Progenitor cell of endocrine pancreas (in vitro differentiated cells): ENCODE data around the gene PLPPR4. TPM values are rescaled to one million over a fixed set of nuclear protein-coding genes. Genes with fewer than 3 reads are reported as not detected.

ENCODE experiments used
- DNase-seq: peaks from one replicate; pipeline ENCODE4 v3.0.0; 2021; ENCODE audit warnings: low spot score; ENCODE audit not compliant: unreplicated experiment
- H3K27ac Mint-ChIP-seq: 2 replicates; pipeline ENCODE4 v1.8.0; 2021; ENCODE audit warnings: mild to moderate bottlenecking, moderate library complexity, mixed read lengths
- H3K27me3 Mint-ChIP-seq: 2 replicates; pipeline ENCODE4 v1.8.0; 2021; ENCODE audit warnings: mixed read lengths
- H3K36me3 Mint-ChIP-seq: 2 replicates; pipeline ENCODE4 v1.8.0; 2022; ENCODE audit warnings: mixed read lengths; ENCODE audit not compliant: insufficient read depth
- H3K4me1 Mint-ChIP-seq: 2 replicates; pipeline ENCODE4 v1.8.0; 2021; ENCODE audit warnings: low read depth, mixed read lengths
- H3K4me3 Mint-ChIP-seq: 2 replicates; pipeline ENCODE4 v1.8.0; 2021; ENCODE audit warnings: low read depth, mild to moderate bottlenecking, moderate library complexity, mixed read lengths
- H3K9me3 Mint-ChIP-seq: 2 replicates; pipeline ENCODE4 v1.8.0; 2021; ENCODE audit warnings: low read depth, mixed read lengths
- total RNA-seq: library from RNA; stranded (reverse); gene quantifications from 2 replicates; pipeline ENCODE4 v1.2.1, GENCODE V29; 2021
- TF ChIP-seq, protein P1 (sequence below): fragments of 200-600 bp; sonication (generic); IDR thresholded peaks from one replicate; pipeline ENCODE4 v1.5.0; 2021; ENCODE audit warnings: antibody characterized with exemption, mild to moderate bottlenecking; ENCODE audit not compliant: unreplicated experiment

PLPPR4 gene
- total RNA-seq, 1 donor from 2014 or later = 0.31 TPM

DNA sequence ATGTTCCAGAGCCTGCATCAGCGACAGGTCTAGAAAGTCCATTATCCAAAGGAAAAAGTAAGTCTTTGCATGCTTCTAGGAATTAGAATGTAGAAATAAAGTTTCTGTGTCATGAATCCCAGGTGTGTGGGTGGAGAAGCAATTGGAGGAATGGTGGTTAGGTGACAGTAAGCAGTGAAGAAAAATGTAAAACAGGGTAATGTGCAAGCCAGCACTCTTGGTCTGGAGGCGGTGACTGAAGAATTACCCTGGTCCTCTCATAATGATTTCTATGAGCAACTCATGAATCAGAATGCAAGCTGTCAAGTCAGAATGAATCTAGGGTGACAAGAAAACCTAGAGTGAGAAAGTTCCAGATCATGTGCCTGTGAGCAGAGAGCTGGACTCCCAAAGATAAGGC lies 33.6 kb downstream of the PLPPR4 start:
- H3K36me3 Mint-ChIP-seq = no peaks in the 10 kb centered on the region
- TF ChIP-seq, protein P1, sequence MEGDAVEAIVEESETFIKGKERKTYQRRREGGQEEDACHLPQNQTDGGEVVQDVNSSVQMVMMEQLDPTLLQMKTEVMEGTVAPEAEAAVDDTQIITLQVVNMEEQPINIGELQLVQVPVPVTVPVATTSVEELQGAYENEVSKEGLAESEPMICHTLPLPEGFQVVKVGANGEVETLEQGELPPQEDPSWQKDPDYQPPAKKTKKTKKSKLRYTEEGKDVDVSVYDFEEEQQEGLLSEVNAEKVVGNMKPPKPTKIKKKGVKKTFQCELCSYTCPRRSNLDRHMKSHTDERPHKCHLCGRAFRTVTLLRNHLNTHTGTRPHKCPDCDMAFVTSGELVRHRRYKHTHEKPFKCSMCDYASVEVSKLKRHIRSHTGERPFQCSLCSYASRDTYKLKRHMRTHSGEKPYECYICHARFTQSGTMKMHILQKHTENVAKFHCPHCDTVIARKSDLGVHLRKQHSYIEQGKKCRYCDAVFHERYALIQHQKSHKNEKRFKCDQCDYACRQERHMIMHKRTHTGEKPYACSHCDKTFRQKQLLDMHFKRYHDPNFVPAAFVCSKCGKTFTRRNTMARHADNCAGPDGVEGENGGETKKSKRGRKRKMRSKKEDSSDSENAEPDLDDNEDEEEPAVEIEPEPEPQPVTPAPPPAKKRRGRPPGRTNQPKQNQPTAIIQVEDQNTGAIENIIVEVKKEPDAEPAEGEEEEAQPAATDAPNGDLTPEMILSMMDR = no peak
- no peak for DNase-seq
- no peaks in the 10 kb centered on the region for H3K27me3 Mint-ChIP-seq
- H3K27ac Mint-ChIP-seq = no peak overlapping the region
- H3K4me1 Mint-ChIP-seq = no peaks in the 10 kb centered on the region
- no peak overlapping the region for H3K4me3 Mint-ChIP-seq
- no peaks in the 10 kb centered on the region for H3K9me3 Mint-ChIP-seq

DNA sequence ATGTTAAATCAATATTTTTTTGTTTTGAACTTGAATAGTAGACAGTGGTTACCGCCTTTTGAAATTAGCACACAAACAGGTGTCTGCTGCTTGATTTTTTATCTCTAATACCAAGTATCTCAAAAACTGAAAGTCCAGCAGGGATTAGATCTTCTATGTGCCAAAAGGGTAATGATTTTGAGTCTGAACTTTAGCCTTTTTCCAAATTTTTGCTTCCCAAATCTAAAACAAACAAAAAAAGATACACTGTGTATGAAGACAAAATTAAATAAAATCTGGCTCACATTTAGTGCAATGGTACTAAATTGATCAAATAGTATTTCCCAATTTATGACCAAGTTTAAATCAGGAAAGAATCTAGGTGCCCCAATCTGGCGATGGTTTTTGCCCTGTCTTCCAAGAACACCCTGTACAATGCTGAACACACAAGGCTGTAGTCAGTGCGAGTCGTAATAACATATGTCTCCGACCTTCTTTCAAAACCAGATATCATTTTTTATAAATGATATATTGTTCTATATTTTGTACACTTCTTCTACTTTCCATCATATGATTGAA lies 40.5 kb downstream of the PLPPR4 start:
- Mint-ChIP-seq H3K9me3 (no peaks in the 10 kb centered on the region), H3K27me3 (no peaks in the 10 kb centered on the region), H3K4me3 (no peak overlapping the region), H3K27ac (no peak overlapping the region), H3K4me1 (no peaks in the 10 kb centered on the region), H3K36me3 (no peaks in the 10 kb centered on the region)
- TF ChIP-seq, protein P1 = no peak
- DNase-seq = no peak

DNA sequence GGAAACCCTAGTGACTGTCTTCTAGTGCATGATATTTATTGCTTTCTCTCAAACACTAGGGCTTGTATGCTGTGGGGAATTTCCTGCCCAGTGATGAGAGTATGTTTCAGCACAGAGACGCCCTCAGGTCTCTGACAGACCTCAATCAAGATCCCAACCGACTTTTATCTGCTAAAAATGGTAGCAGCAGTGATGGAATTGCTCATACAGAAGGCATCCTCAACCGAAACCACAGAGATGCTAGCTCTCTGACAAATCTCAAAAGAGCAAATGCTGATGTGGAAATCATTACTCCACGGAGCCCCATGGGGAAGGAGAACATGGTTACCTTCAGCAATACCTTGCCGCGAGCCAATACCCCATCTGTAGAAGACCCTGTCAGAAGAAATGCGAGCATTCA lies 41.3 kb downstream of the PLPPR4 start:
- Mint-ChIP-seq H3K4me1 (no peaks in the 10 kb centered on the region), H3K36me3 (no peaks in the 10 kb centered on the region), H3K27me3 (no peaks in the 10 kb centered on the region), H3K27ac (no peak overlapping the region), H3K4me3 (no peak overlapping the region), H3K9me3 (no peaks in the 10 kb centered on the region)
- TF ChIP-seq, protein P1 = no peak
- no peak for DNase-seq

DNA sequence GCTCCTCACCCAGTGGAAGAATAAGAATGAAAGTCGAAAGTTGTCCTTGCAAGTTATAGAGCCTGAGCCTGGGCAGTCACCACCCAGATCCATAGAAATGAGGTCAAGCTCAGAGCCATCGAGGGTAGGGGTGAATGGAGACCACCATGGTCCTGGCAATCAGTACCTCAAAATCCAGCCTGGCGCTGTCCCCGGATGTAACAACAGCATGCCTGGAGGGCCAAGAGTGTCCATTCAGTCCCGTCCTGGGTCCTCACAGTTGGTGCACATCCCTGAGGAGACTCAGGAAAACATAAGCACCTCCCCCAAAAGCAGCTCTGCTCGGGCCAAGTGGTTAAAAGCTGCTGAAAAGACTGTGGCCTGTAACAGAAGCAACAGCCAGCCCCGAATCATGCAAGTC lies 41.8 kb downstream of the PLPPR4 start:
- no peak overlapping the region for H3K27ac Mint-ChIP-seq
- H3K4me1 Mint-ChIP-seq = no peaks in the 10 kb centered on the region
- no peak overlapping the region for H3K4me3 Mint-ChIP-seq
- no peaks in the 10 kb centered on the region for H3K36me3 Mint-ChIP-seq
- no peak for DNase-seq
- TF ChIP-seq, protein P1 = no peak
- no peaks in the 10 kb centered on the region for H3K27me3 Mint-ChIP-seq
- no peaks in the 10 kb centered on the region for H3K9me3 Mint-ChIP-seq

- H3K4me1 Mint-ChIP-seq = no peaks in the 10 kb centered on the region
- no peaks in the 10 kb centered on the region for H3K9me3 Mint-ChIP-seq
- H3K27ac Mint-ChIP-seq = no peak overlapping the region
- H3K27me3 Mint-ChIP-seq = no peaks in the 10 kb centered on the region
- no peak for DNase-seq
- TF ChIP-seq, protein P1 = no peak
- no peak overlapping the region for H3K4me3 Mint-ChIP-seq
- H3K36me3 Mint-ChIP-seq = no peaks in the 10 kb centered on the region
Observed at GRCh38 chr1:99306644-99307043, 42.4 kb downstream of the PLPPR4 start.
